B cell (primary cell): ENCODE results near the gene TMEM43. TPM values are rescaled to one million over a fixed set of nuclear protein-coding genes. Genes with fewer than 3 reads are reported as not detected.

Source experiments
- ATAC-seq: fragments of 200-7000 bp; cut with Tn5 transposase; one replicate; pipeline ENCODE4 v1.10.0; 2021; ENCODE audit warnings: low read depth, mild to moderate bottlenecking, moderate number of reproducible peaks, moderate library complexity
- CTCF ChIA-PET: fragments of 350-600 bp; sonication (Branson Sonifier 250); formaldehyde crosslinking; loops from one replicate; lab custom pipeline; 2021; ENCODE audit warnings: antibody characterized with exemption, inconsistent platforms; lab: Charles Lee
- POLR2A ChIA-PET: fragments of 350-600 bp; sonication (Branson Sonifier 250); formaldehyde crosslinking; loops from one replicate; lab custom pipeline; 2021; ENCODE audit warnings: antibody characterized with exemption; lab: Charles Lee
- DNase-seq: peaks from one replicate; pipeline ENCODE4 v3.0.0; 2013
- H2AFZ ChIP-seq: 2 replicates; pipeline ENCODE4 v1.6.1; 2012; ENCODE audit warnings: mild to moderate bottlenecking, low read depth, low read length; ENCODE audit not compliant: insufficient read depth, poor library complexity, severe bottlenecking
- H3K27ac ChIP-seq, 2 donors: 1 replicate in 1 of 2; 2 replicates in 1 of 2; pipeline ENCODE4 v1.5.1; 2012 to 2013; ENCODE audit warnings: low read length in 2 of 2, mild to moderate bottlenecking in 2 of 2, moderate library complexity in 1 of 2
- H3K27me3 ChIP-seq, 4 experiments: fragments of 200-600 bp in 1 of 4; sonication (generic) in 1 of 4; replicated peaks in 1 of 4; 1 replicate in 2 of 4; 2 replicates in 2 of 4; pipeline versions ENCODE4 v1.6.1 to v1.7.0; 2013 to 2016; ENCODE audit warnings: low read length in 3 of 4, mild to moderate bottlenecking in 2 of 4, mixed read lengths in 1 of 4, moderate library complexity in 1 of 4; ENCODE audit not compliant: insufficient read depth in 4 of 4, control insufficient read depth in 3 of 4; ENCODE audit errors: control extremely low read depth in 1 of 4
- H3K36me3 ChIP-seq, 2 experiments: replicated peaks in 1 of 2; 1 replicate in 1 of 2; 2 replicates in 1 of 2; pipeline versions ENCODE4 v1.6.1 to v1.7.1; 2013; ENCODE audit warnings: low read length in 1 of 2; ENCODE audit not compliant: insufficient read depth in 2 of 2, control insufficient read depth in 1 of 2; ENCODE audit errors: control extremely low read depth in 1 of 2, extremely low read depth in 1 of 2
- H3K4me1 ChIP-seq, 2 donors: fragments of 200-600 bp in 1 of 2; sonication (generic) in 1 of 2; 1 replicate in 1 of 2; 2 replicates in 1 of 2; pipeline versions ENCODE4 v1.5.1 to v1.6.1; 2013 to 2017; ENCODE audit warnings: low read length in 2 of 2; ENCODE audit not compliant: control insufficient read depth in 2 of 2, insufficient read depth in 2 of 2
- H3K4me2 ChIP-seq: replicated peaks from 2 replicates; pipeline ENCODE3; 2012; ENCODE audit warnings: mild to moderate bottlenecking, low read depth, low read length; ENCODE audit not compliant: poor library complexity, severe bottlenecking
- H3K4me3 ChIP-seq, 5 experiments: fragments of 200-600 bp in 1 of 5; sonication (generic) in 1 of 5; 1 replicate in 3 of 5; 2 replicates in 2 of 5; pipeline versions ENCODE4 v1.5.1 to v1.7.0; 2011 to 2016; ENCODE audit warnings: low read length in 4 of 5, mild to moderate bottlenecking in 4 of 5, low read depth in 2 of 5, control low read depth in 1 of 5, moderate library complexity in 1 of 5; ENCODE audit not compliant: insufficient read depth in 1 of 5; ENCODE audit errors: control extremely low read depth in 1 of 5, extremely low read depth in 1 of 5
- H3K79me2 ChIP-seq: fragments of 200-600 bp; sonication (generic); one replicate; pipeline ENCODE4 v1.6.0; 2016; ENCODE audit warnings: low read length; ENCODE audit not compliant: control insufficient read depth, insufficient read depth
- H3K9ac ChIP-seq: fragments of 200-600 bp; sonication (generic); 2 replicates; pipeline ENCODE4 v1.6.1; 2017; ENCODE audit warnings: mild to moderate bottlenecking, low read length, moderate library complexity
- H3K9me3 ChIP-seq, 3 donors: one replicate each; pipeline versions ENCODE4 v1.6.1 to v1.7.1; 2013; ENCODE audit warnings: low read length in 2 of 3; ENCODE audit not compliant: control insufficient read depth in 2 of 3, insufficient read depth in 1 of 3; ENCODE audit errors: control extremely low read depth in 1 of 3
- H4K20me1 ChIP-seq: 2 replicates; pipeline ENCODE4 v1.6.0; 2012; ENCODE audit warnings: mild to moderate bottlenecking, low read length; ENCODE audit not compliant: insufficient read depth, control insufficient read depth, poor library complexity, severe bottlenecking
- H3K27ac Mint-ChIP-seq: one replicate; pipeline ENCODE4 v1.8.0; 2021; ENCODE audit warnings: mixed read lengths
- H3K27me3 Mint-ChIP-seq: one replicate; pipeline ENCODE4 v1.8.0; 2021; ENCODE audit warnings: mixed read lengths
- H3K4me1 Mint-ChIP-seq: one replicate; pipeline ENCODE4 v1.8.0; 2021; ENCODE audit warnings: mixed read lengths
- H3K4me3 Mint-ChIP-seq: one replicate; pipeline ENCODE4 v1.8.0; 2021; ENCODE audit warnings: mixed read lengths
- H3K9me3 Mint-ChIP-seq: one replicate; pipeline ENCODE4 v1.8.0; 2022; ENCODE audit warnings: mixed read lengths; ENCODE audit not compliant: insufficient read depth
- EZH2 ChIP-seq: IDR thresholded peaks from 2 replicates; pipeline ENCODE4 v1.6.1; 2012; ENCODE audit warnings: borderline replicate concordance, low read depth, mild to moderate bottlenecking, moderate library complexity, low read length; ENCODE audit not compliant: insufficient read depth, poor library complexity, severe bottlenecking
- WGBS: methylation state at CpG from one replicate; pipeline ENCODE4 v1.1.5; 2013; ENCODE audit warnings: missing lambda C conversion rate; ENCODE audit not compliant: insufficient coverage; 5-methylcytosine and 5-hydroxymethylcytosine counted together
- intact Hi-C: fragments of 100-400 bp; cut with micrococcal nuclease; formaldehyde crosslinking; loops from one replicate; pipeline ENCODE4 v1.10.0; 2022
- polyA plus RNA-seq: library from polyadenylated mRNA; depleted of rRNA; stranded (reverse); fragments of >200 nt; gene quantifications from 2 replicates; pipeline ENCODE4 v1.2.3, GENCODE V29; 2012
- total RNA-seq, 2 donors: library from RNA; stranded (reverse); fragments of 120-200 nt in 1 of 2; gene quantifications; 1 replicate in 1 of 2; 2 replicates in 1 of 2; pipeline versions ENCODE4 v1.2.3 to v1.2.4, GENCODE V29; 2013 to 2022
- TF ChIP-seq, protein P1 (sequence below): fragments of 200-600 bp; IDR thresholded peaks from one replicate; pipeline ENCODE4 v1.8.0; 2022; ENCODE audit warnings: antibody characterized with exemption, mild to moderate bottlenecking

Gene TMEM43
- total and polyA plus RNA-seq, 2 donors (not counting 1 experiment from before 2014, with no cell fraction given) = 29.5 to 37.6 TPM

GRCh38 chr3:14146381-14147065, 21.7 kb downstream of the TMEM43 start:
- H3K36me3 ChIP-seq = peaks cover 0 to 62% of the 10 kb centered on the region in 2 experiments
- no peaks in the 10 kb centered on the region for H3K79me2 ChIP-seq
- no peak overlapping the region for H3K9ac ChIP-seq
- CTCF ChIA-PET = interaction anchor here (0.7 to 1.9 kb wide), 3 partner anchors 22 to 115 kb away, joined by 3 to 4 read pairs (median 3); no protein-coding TSS in a partner anchor
- peaks cover 18 to 21% of the 10 kb centered on the region in 2 donors for H3K4me1 ChIP-seq
- H3K4me2 ChIP-seq = no peak overlapping the region
- H3K4me3 Mint-ChIP-seq = no peak overlapping the region
- H3K27ac ChIP-seq = peak overlapping the region; percentile 81 to 95
- H3K4me1 Mint-ChIP-seq = peaks cover 17% of the 10 kb centered on the region
- POLR2A ChIA-PET = interaction anchor here (2.2 kb wide), 1 partner anchor 32 kb away, joined by 7 read pairs; the partner anchor contains the start of genes LSM3 and XPC
- H2AFZ ChIP-seq = no peak overlapping the region
- no peaks in the 10 kb centered on the region for H4K20me1 ChIP-seq
- H3K27ac Mint-ChIP-seq = peak overlapping the region; percentile 92
- H3K9me3 Mint-ChIP-seq = no peaks in the 10 kb centered on the region
- DNase-seq (no peak), ATAC-seq (no peak)
- no peaks in the 10 kb centered on the region for H3K27me3 Mint-ChIP-seq
- H3K27me3 ChIP-seq = no peaks in the 10 kb centered on the region
- intact Hi-C loops = no loop called here
- 94% methylated on average over 10 of the region's 10 CpGs for WGBS
- H3K9me3 ChIP-seq = no peaks in the 10 kb centered on the region
- no peak overlapping the region for H3K4me3 ChIP-seq
- TF ChIP-seq EZH2 = no peak
- TF ChIP-seq, protein P1, sequence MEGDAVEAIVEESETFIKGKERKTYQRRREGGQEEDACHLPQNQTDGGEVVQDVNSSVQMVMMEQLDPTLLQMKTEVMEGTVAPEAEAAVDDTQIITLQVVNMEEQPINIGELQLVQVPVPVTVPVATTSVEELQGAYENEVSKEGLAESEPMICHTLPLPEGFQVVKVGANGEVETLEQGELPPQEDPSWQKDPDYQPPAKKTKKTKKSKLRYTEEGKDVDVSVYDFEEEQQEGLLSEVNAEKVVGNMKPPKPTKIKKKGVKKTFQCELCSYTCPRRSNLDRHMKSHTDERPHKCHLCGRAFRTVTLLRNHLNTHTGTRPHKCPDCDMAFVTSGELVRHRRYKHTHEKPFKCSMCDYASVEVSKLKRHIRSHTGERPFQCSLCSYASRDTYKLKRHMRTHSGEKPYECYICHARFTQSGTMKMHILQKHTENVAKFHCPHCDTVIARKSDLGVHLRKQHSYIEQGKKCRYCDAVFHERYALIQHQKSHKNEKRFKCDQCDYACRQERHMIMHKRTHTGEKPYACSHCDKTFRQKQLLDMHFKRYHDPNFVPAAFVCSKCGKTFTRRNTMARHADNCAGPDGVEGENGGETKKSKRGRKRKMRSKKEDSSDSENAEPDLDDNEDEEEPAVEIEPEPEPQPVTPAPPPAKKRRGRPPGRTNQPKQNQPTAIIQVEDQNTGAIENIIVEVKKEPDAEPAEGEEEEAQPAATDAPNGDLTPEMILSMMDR = no peak

DNA sequence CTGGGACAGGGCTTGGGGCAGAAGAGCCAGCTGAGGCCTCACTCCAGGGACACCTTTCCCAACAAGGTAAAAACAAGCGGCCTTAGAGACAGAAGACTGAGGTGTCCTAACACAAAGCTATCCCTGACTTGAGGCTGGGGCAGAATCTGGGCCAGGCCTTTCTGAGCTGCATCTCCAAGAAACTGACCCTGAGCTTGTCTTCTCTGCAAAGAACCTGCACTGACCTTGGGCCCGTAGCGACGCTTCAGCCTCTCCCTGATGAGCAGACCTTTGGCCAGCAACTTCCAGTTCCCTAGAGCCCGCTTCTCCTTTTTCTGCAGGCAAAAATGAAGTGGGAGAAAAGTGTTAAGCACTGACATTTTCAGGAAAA, 22.2 kb downstream of the TMEM43 start:
- intact Hi-C loops = no loop called here
- TF ChIP-seq EZH2 = no peak
- TF ChIP-seq, protein P1 = no peak
- Histone ChIP-seq H3K79me2 (no peaks in the 10 kb centered on the region), H3K4me2 (no peak overlapping the region), H4K20me1 (no peaks in the 10 kb centered on the region), H3K9ac (no peak overlapping the region), H3K9me3 (no peaks in the 10 kb centered on the region), H3K27me3 (no peaks in the 10 kb centered on the region), H3K27ac (peak overlapping the region in 1 of 2 donors; percentile 95), H3K4me3 (no peak overlapping the region), H3K36me3 (peaks cover 0 to 58% of the 10 kb centered on the region in 2 experiments), H2AFZ (no peak overlapping the region), H3K4me1 (peaks cover 18 to 21% of the 10 kb centered on the region in 2 donors)
- peaks cover 17% of the 10 kb centered on the region for H3K4me1 Mint-ChIP-seq
- POLR2A ChIA-PET = interaction anchor here (2.2 kb wide), 1 partner anchor 32 kb away, joined by 7 read pairs; the partner anchor contains the start of genes LSM3 and XPC
- no peak overlapping the region for H3K4me3 Mint-ChIP-seq
- H3K27me3 Mint-ChIP-seq = no peaks in the 10 kb centered on the region
- DNase-seq (no peak), ATAC-seq (no peak)
- no peaks in the 10 kb centered on the region for H3K9me3 Mint-ChIP-seq
- CTCF ChIA-PET = interaction anchor here (1.9 kb wide), 1 partner anchor 115 kb away, joined by 4 read pairs; no protein-coding TSS in a partner anchor
- WGBS = 100% methylated on average over 4 of the region's 5 CpGs
- H3K27ac Mint-ChIP-seq = peak overlapping the region; percentile 65
